K562 (cell line): ENCODE measurements around the gene DNAH9. TPM values are rescaled to one million over a fixed set of nuclear protein-coding genes. Genes with fewer than 3 reads are reported as not detected.

Experiments used
- ATAC-seq: fragments of 200-7000 bp; cut with Tn5 transposase; 3 replicates; pipeline ENCODE4 v1.9.1; 2020; ENCODE audit warnings: moderate library complexity
- BruUV-seq: library from RNA; stranded (reverse); fragments of 400-500 nt; replicated peaks from 2 replicates; lab custom pipeline; 2021; lab: Mats Ljungman, UMichigan
- CTCF ChIA-PET: fragments of 300-600 bp; formaldehyde crosslinking; extraction: SDS; loops from one replicate; lab custom pipeline; 2021; ENCODE audit warnings: low intra/inter-chr PET ratio; lab: Yijun Ruan, JAX
- POLR2A ChIA-PET: fragments of 300-600, 350-650 bp; sonication (Branson Sonifier 250); formaldehyde crosslinking; extraction: SDS; loops from one replicate; lab custom pipeline; 2021; ENCODE audit warnings: antibody characterized with exemption, inconsistent platforms; lab: Yijun Ruan, JAX
- DNase-seq, 4 experiments: peaks; one replicate each; pipeline versions ENCODE4 v3.0.0 to v3.0.0-alpha.2; 2011 to 2018; ENCODE audit warnings: low spot score in 3 of 4, mixed read lengths in 3 of 4; ENCODE audit errors: extremely low read depth in 1 of 4
- FAIRE-seq: peaks from 2 replicates; lab custom pipeline; 2011; peaks lifted over from hg19 to GRCh38; lab: Jason Lieb, UNC
- H2AFZ ChIP-seq: 2 replicates; pipeline ENCODE4 v1.6.0; 2011; ENCODE audit warnings: low read depth, low read length, control low read depth, inconsistent platforms
- H3K27ac ChIP-seq: fragments of 200-600 bp; 3 replicates; pipeline ENCODE4 v1.8.0; 2011; ENCODE audit warnings: low read depth, mild to moderate bottlenecking, control low read depth, inconsistent platforms, low read length, moderate library complexity, mixed read lengths; ENCODE audit errors: extremely low read depth
- H3K27me3 ChIP-seq, 2 experiments: fragments of 300-600 bp in 1 of 2; 2 replicates in 1 of 2; 3 replicates in 1 of 2; pipeline versions ENCODE4 v1.6.0 to v1.8.0; 2011; ENCODE audit warnings: inconsistent platforms in 2 of 2, low read length in 2 of 2, mild to moderate bottlenecking in 1 of 2, mixed read lengths in 1 of 2, moderate library complexity in 1 of 2; ENCODE audit not compliant: control insufficient read depth in 2 of 2, insufficient read depth in 2 of 2
- H3K36me3 ChIP-seq: fragments of 300-600 bp; 3 replicates; pipeline ENCODE4 v1.8.0; 2011; ENCODE audit warnings: mild to moderate bottlenecking, low read length, inconsistent platforms; ENCODE audit not compliant: control insufficient read depth, insufficient read depth
- H3K4me1 ChIP-seq, 2 experiments: fragments of 200-600 bp in 1 of 2; replicated peaks in 1 of 2; 2 replicates in 1 of 2; 3 replicates in 1 of 2; pipeline versions ENCODE4 v1.5.1 to v1.8.0; 2011; ENCODE audit warnings: inconsistent platforms in 2 of 2, low read length in 2 of 2, mild to moderate bottlenecking in 1 of 2, mixed read lengths in 1 of 2, moderate library complexity in 1 of 2; ENCODE audit not compliant: control insufficient read depth in 2 of 2, insufficient read depth in 2 of 2
- H3K4me2 ChIP-seq: 2 replicates; pipeline ENCODE4 v1.6.1; 2011; ENCODE audit warnings: low read length, control low read depth, inconsistent platforms, mixed read lengths; ENCODE audit not compliant: insufficient read depth
- H3K4me3 ChIP-seq: fragments of 200-600 bp; sonication (generic), shearing (Covaris generic); 2 replicates; pipeline ENCODE4 v1.5.1; 2016; ENCODE audit warnings: control low read depth, inconsistent platforms
- H3K79me2 ChIP-seq: fragments of 200-600 bp; 3 replicates; pipeline ENCODE4 v1.8.0; 2011; ENCODE audit warnings: low read length, inconsistent platforms; ENCODE audit not compliant: control insufficient read depth, insufficient read depth
- H3K9ac ChIP-seq, 2 experiments: 2 replicates each; pipeline versions ENCODE4 v1.6.0 to v1.6.1; 2011; ENCODE audit warnings: low read depth in 2 of 2, low read length in 2 of 2, control low read depth in 1 of 2, inconsistent platforms in 1 of 2, mild to moderate bottlenecking in 1 of 2, mixed read lengths in 1 of 2; ENCODE audit not compliant: insufficient read depth in 1 of 2
- H3K9me1 ChIP-seq: one replicate; pipeline ENCODE4 v1.6.0; 2011; ENCODE audit warnings: inconsistent platforms, mild to moderate bottlenecking, low read length, moderate library complexity; ENCODE audit not compliant: control insufficient read depth, insufficient read depth
- H3K9me3 ChIP-seq: replicated peaks from 2 replicates; pipeline ENCODE4 v1.5.1; 2011; ENCODE audit warnings: low read depth, low read length, inconsistent platforms; ENCODE audit not compliant: control insufficient read depth, insufficient read depth
- H4K20me1 ChIP-seq: replicated peaks from 2 replicates; pipeline ENCODE4 v1.6.1; 2011; ENCODE audit warnings: low read length, inconsistent platforms, mixed read lengths; ENCODE audit not compliant: control insufficient read depth, insufficient read depth
- BRF1 ChIP-seq: IDR thresholded peaks from 3 replicates; pipeline ENCODE4 v1.6.1; 2011; ENCODE audit warnings: borderline replicate concordance, mild to moderate bottlenecking; ENCODE audit not compliant: insufficient read length; ENCODE audit errors: extremely low read depth
- CBFB ChIP-seq: sonication (generic); formaldehyde crosslinking; IDR thresholded peaks from 2 replicates; pipeline ENCODE4 v1.4.0; 2020; ENCODE audit warnings: mild to moderate bottlenecking, missing genetic modification reagents
- CHCHD3 ChIP-seq: fragments of 250-450 bp; sonication (Bioruptor Pico); IDR thresholded peaks from 2 replicates; pipeline ENCODE4 v2.1.2; 2022; ENCODE audit warnings: mild to moderate bottlenecking
- FOXP1 ChIP-seq: sonication (generic); formaldehyde crosslinking; IDR thresholded peaks from 2 replicates; pipeline ENCODE4 v1.8.0; 2022; ENCODE audit warnings: mild to moderate bottlenecking, missing genetic modification reagents
- KAT7 ChIP-seq: sonication (generic); formaldehyde crosslinking; IDR thresholded peaks from 2 replicates; pipeline ENCODE4 v1.8.0; 2022; ENCODE audit warnings: missing genetic modification reagents, mild to moderate bottlenecking, borderline replicate concordance
- KAT8 ChIP-seq: fragments of 450-650 bp; IDR thresholded peaks from 2 replicates; pipeline ENCODE4 v1.6.1; 2016; ENCODE audit warnings: low read depth, mild to moderate bottlenecking
- KDM5B ChIP-seq: fragments of 200-600 bp; sonication (generic); IDR thresholded peaks from 2 replicates; pipeline ENCODE4 v1.6.1; 2012; ENCODE audit warnings: low read depth, mild to moderate bottlenecking, moderate library complexity, low read length, control low read depth, inconsistent platforms; ENCODE audit not compliant: insufficient replicate concordance
- NCOA2 ChIP-seq, 2 experiments: fragments of 450-650 bp; IDR thresholded peaks; 2 replicates each; pipeline ENCODE4 v1.6.1; 2018; ENCODE audit warnings: mild to moderate bottlenecking in 2 of 2, moderate library complexity in 1 of 2; ENCODE audit not compliant: partially characterized antibody in 2 of 2
- PHB2 ChIP-seq: fragments of 450-650 bp; IDR thresholded peaks from 2 replicates; pipeline ENCODE4 v1.6.1; 2017; ENCODE audit warnings: low read depth
- PTTG1 ChIP-seq: fragments of 450-650 bp; IDR thresholded peaks from 2 replicates; pipeline ENCODE4 v1.6.1; 2016; ENCODE audit warnings: low read depth, mild to moderate bottlenecking, missing genetic modification characterization, missing compliant biosample characterization
- RBM15 ChIP-seq: fragments of 200-400 bp; formaldehyde crosslinking; IDR thresholded peaks from 2 replicates; pipeline ENCODE4 v1.6.1; 2018; ENCODE audit warnings: mild to moderate bottlenecking, low read length, moderate library complexity; ENCODE audit not compliant: insufficient read depth
- SMAD2 ChIP-seq: fragments of 150-350 bp; IDR thresholded peaks from 2 replicates; pipeline ENCODE4 v1.6.1; 2014; ENCODE audit warnings: low read depth, mild to moderate bottlenecking, low read length
- ZSCAN29 ChIP-seq: fragments of 450-650 bp; IDR thresholded peaks from 2 replicates; pipeline ENCODE4 v1.6.1; 2017
- WGBS: fragments of 100-300 bp; shearing (Covaris generic); methylation state at CpG from one replicate; pipeline ENCODE4 v1.1.6; 2016; ENCODE audit warnings: low coverage, mixed read lengths; ENCODE audit not compliant: insufficient coverage; ENCODE audit errors: missing lambda C conversion rate; 5-methylcytosine and 5-hydroxymethylcytosine counted together
- in situ Hi-C: fragments of 300-500 bp; cut with MboI; formaldehyde crosslinking; loops from 4 replicates; pipeline ENCODE4 v1.15.0; 2018; ENCODE audit warnings: inconsistent platforms, mixed read lengths
- intact Hi-C: fragments of 100-400 bp; cut with micrococcal nuclease; formaldehyde crosslinking; loops from 2 replicates; pipeline ENCODE4 v1.14.2; 2022
- polyA plus RNA-seq, 8 experiments: library from polyadenylated mRNA; depleted of rRNA in 4 of 8; stranded (reverse) in 5 of 8; unstranded in 3 of 8; fragments of >200 nt; fragmentation: Nextera tagmentation in 2 of 8; fragmentation: Illumina TruSeq in 1 of 8; extraction: Ambion mirVana in 2 of 8; extraction: Trizol in 1 of 8; gene quantifications; 2 replicates each; pipeline versions ENCODE4 v1.2.1 to v1.2.3, GENCODE V29; 2011 to 2014; ENCODE audit warnings: inconsistent platforms in 1 of 8, missing spikeins in 1 of 8
- total RNA-seq, 7 experiments: library from RNA; depleted of rRNA in 6 of 7; stranded (reverse); fragments of >200 nt in 6 of 7; fragmentation: Illumina TruSeq in 2 of 7; extraction: Trizol in 2 of 7; gene quantifications; 2 replicates each; pipeline versions ENCODE4 v1.2.1 to v1.2.3, GENCODE V29; 2011 to 2021; ENCODE audit warnings: low replicate concordance in 1 of 7
- TF ChIP-seq, protein P1 (sequence below): sonication (generic); formaldehyde crosslinking; IDR thresholded peaks from 2 replicates; pipeline ENCODE4 v1.8.0; 2022; ENCODE audit warnings: mild to moderate bottlenecking, low read depth, missing genetic modification reagents
- TF ChIP-seq, protein P2 (sequence below): fragments of 250-450 bp; sonication (Bioruptor Pico); IDR thresholded peaks from 2 replicates; pipeline ENCODE4 v1.4.0; 2020; ENCODE audit warnings: borderline replicate concordance

Gene DNAH9
- total and polyA plus RNA-seq, 9 of the 15 experiments (the other 6 are each of a cell fraction or from before 2014, with no cell fraction given) = not detected

- in situ Hi-C loops = no loop called here
- ATAC-seq (no peak), FAIRE-seq (no peak)
- BruUV-seq = no TSS peak
- intact Hi-C loops = no loop called here
- Histone ChIP-seq H3K27me3 (no peaks in the 10 kb centered on the region), H3K4me3 (no peak overlapping the region), H3K79me2 (no peaks in the 10 kb centered on the region), H3K9me3 (no peaks in the 10 kb centered on the region)
- 0% methylated on average over 3 of the region's 3 CpGs for WGBS
- no peak for TF ChIP-seq PHB2
- TF ChIP-seq CHCHD3 = no peak
- TF ChIP-seq PTTG1 (tag) = no peak
- TF ChIP-seq, protein P1, sequence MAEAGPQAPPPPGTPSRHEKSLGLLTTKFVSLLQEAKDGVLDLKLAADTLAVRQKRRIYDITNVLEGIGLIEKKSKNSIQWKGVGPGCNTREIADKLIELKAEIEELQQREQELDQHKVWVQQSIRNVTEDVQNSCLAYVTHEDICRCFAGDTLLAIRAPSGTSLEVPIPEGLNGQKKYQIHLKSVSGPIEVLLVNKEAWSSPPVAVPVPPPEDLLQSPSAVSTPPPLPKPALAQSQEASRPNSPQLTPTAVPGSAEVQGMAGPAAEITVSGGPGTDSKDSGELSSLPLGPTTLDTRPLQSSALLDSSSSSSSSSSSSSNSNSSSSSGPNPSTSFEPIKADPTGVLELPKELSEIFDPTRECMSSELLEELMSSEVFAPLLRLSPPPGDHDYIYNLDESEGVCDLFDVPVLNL = no peak
- TF ChIP-seq CBFB (CRISPR knock-in tag) = no peak
- TF ChIP-seq KAT7 (CRISPR knock-in tag) = no peak
- no peak for TF ChIP-seq SMAD2
- TF ChIP-seq KAT8 = no peak
- TF ChIP-seq RBM15 = no peak
- TF ChIP-seq NCOA2 (IDR thresholded peaks at IDR 0.05; ENCODE audit: partially characterized antibody in 2 of 2) = no peak
- TF ChIP-seq, protein P2, sequence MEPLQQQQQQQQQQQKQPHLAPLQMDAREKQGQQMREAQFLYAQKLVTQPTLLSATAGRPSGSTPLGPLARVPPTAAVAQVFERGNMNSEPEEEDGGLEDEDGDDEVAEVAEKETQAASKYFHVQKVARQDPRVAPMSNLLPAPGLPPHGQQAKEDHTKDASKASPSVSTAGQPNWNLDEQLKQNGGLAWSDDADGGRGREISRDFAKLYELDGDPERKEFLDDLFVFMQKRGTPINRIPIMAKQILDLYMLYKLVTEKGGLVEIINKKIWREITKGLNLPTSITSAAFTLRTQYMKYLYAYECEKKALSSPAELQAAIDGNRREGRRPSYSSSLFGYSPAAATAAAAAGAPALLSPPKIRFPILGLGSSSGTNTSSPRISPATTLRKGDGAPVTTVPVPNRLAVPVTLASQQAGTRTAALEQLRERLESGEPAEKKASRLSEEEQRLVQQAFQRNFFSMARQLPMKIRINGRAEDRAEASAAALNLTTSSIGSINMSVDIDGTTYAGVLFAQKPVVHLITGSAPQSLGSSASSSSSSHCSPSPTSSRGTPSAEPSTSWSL (CRISPR knock-in tag) = no peak
- no peak for TF ChIP-seq FOXP1 (CRISPR knock-in tag)
- TF ChIP-seq KDM5B = no peak
- TF ChIP-seq ZSCAN29 = no peak
- no peak for TF ChIP-seq BRF1
- TF ChIP-seq, all 486 proteins: peak for 0
- CTCF ChIA-PET = no interaction called here
- POLR2A ChIA-PET = no interaction called here
- H3K4me2 ChIP-seq = no peak overlapping the region
- no peak for DNase-seq
- H4K20me1 ChIP-seq = no peaks in the 10 kb centered on the region
- no peaks in the 10 kb centered on the region for H3K4me1 ChIP-seq
- no peaks in the 10 kb centered on the region for H3K9me1 ChIP-seq
- no peaks in the 10 kb centered on the region for H3K36me3 ChIP-seq
- H3K9ac ChIP-seq = no peak overlapping the region
- no peak overlapping the region for H2AFZ ChIP-seq
- no peak overlapping the region for H3K27ac ChIP-seq
Observed at GRCh38 chr17:11578998-11579397, 19.3 kb upstream of the DNAH9 start.
